Brain microvascular endothelial cell (primary cell): ENCODE results near the gene FXYD4.

Experiments
- DNase-seq: peaks from one replicate; pipeline ENCODE4 v3.0.0-alpha.2; 2020
- H3K27ac ChIP-seq: fragments of 250-450 bp; sonication (Bioruptor Pico); 2 replicates; pipeline ENCODE4 v1.5.1; 2020; ENCODE audit warnings: mild to moderate bottlenecking, moderate library complexity
- H3K27me3 ChIP-seq: fragments of 250-450 bp; sonication (Bioruptor Pico); replicated peaks from 2 replicates; pipeline ENCODE4 v1.5.1; 2020; ENCODE audit warnings: mild to moderate bottlenecking
- H3K36me3 ChIP-seq: fragments of 250-450 bp; sonication (Bioruptor Pico); replicated peaks from 2 replicates; pipeline ENCODE4 v1.5.1; 2020; ENCODE audit warnings: mild to moderate bottlenecking
- H3K4me3 ChIP-seq: 2 replicates; pipeline ENCODE4 v1.5.1; 2011; ENCODE audit warnings: low read depth, mild to moderate bottlenecking, control low read depth, low read length, moderate library complexity
- in situ Hi-C: cut with HindIII; loops from 2 replicates; pipeline ENCODE4 v1.10.0; 2017; ENCODE audit warnings: low sequenced_read_pairs, low pct_ligation_motif_present
- TF ChIP-seq, protein P1 (sequence below): IDR thresholded peaks from 2 replicates; pipeline ENCODE4 v1.5.1; 2011; ENCODE audit warnings: low read depth, mild to moderate bottlenecking, moderate library complexity, low read length, control low read depth, inconsistent platforms; ENCODE audit errors: missing control alignments

FXYD4 gene

DNA sequence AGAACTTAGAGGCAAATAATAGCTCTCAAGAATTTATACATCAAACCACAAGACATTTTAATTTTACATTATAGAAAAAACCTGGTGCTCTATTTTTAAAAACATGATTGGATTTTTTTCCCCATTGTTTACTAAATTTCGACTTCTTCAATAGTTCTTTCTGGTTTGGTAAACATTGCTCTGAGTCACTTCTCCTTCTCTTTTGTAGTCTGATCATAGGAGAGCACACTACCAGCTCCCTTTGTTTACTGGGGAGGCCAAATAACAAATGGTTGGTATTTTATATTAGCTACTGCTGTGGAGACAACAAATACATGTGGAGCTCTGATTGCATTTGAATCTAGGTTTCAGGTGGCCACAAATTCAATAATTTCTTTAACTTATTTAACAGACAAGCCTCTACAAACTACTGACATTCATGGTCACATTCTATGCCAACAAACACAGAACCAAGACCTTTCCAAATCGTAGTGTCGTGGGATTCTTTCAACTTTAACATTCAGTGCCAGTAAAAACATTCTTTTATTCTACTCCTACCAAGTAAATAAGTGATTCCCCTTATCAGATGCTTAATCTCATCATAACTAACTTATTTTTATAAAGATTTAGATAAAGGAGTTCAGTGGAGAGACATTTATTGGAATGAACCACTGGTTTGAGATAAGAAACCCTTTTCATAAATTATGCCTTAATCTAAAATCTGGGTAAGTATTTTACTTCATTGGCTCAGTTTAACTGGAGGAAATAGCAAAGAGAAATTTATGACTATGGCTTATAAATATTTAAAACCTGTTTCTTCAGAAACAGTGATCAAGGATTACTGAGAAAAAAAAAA, 17.7 kb upstream of the FXYD4 start:
- H3K27me3 ChIP-seq = peaks cover 3% of the 10 kb centered on the region
- in situ Hi-C loops = no loop called here
- no peak overlapping the region for H3K27ac ChIP-seq
- TF ChIP-seq, protein P1, sequence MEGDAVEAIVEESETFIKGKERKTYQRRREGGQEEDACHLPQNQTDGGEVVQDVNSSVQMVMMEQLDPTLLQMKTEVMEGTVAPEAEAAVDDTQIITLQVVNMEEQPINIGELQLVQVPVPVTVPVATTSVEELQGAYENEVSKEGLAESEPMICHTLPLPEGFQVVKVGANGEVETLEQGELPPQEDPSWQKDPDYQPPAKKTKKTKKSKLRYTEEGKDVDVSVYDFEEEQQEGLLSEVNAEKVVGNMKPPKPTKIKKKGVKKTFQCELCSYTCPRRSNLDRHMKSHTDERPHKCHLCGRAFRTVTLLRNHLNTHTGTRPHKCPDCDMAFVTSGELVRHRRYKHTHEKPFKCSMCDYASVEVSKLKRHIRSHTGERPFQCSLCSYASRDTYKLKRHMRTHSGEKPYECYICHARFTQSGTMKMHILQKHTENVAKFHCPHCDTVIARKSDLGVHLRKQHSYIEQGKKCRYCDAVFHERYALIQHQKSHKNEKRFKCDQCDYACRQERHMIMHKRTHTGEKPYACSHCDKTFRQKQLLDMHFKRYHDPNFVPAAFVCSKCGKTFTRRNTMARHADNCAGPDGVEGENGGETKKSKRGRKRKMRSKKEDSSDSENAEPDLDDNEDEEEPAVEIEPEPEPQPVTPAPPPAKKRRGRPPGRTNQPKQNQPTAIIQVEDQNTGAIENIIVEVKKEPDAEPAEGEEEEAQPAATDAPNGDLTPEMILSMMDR = no peak
- no peak for DNase-seq
- H3K4me3 ChIP-seq = no peak overlapping the region
- H3K36me3 ChIP-seq = no peaks in the 10 kb centered on the region

DNA sequence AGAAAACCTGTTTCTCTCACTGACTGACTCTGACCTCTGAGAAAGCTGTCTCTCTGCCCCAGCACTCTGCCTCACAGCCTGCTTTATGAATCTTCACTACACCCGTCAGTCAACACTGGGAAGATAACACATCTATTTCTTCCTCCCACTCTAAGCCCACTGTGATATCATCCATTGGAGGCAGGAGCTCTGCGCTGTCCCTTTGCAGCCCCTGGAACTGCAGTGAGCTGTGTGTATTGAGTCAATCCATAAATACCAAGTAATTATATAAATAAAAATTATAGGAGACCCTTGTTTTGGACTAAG, 17.2 kb upstream of the FXYD4 start:
- H3K4me3 ChIP-seq = no peak overlapping the region
- DNase-seq = no peak
- H3K36me3 ChIP-seq = no peaks in the 10 kb centered on the region
- in situ Hi-C loops = no loop called here
- H3K27me3 ChIP-seq = peaks cover 3% of the 10 kb centered on the region
- TF ChIP-seq, protein P1 = no peak
- no peak overlapping the region for H3K27ac ChIP-seq

DNA sequence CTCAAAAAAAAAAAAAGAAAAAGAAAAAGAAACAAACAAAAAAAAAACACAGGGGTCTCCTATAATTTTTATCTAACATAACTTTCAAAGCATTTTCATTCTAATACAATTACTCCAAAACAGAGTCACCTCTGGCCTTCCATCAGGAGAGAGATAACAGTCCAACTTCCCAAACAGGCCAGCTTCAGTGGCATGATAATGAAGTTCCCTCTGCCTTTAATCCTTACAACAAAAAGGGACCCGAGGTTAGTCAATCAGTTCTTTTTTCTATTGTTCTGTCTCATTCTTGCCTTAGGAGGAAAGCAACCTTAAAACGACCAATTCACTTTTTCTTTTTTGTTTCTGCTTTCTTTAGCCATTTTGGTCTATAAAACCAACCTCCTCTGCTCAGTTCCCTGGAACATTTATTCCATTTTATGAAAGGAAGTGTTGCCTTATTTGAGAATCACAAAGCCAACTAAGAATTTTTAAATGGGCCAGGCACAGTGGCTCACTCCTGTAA, 16.5 kb upstream of the FXYD4 start:
- Histone ChIP-seq H3K4me3 (no peak overlapping the region), H3K27ac (no peak overlapping the region), H3K36me3 (no peaks in the 10 kb centered on the region), H3K27me3 (peaks cover 3% of the 10 kb centered on the region)
- no peak for DNase-seq
- in situ Hi-C loops = no loop called here
- TF ChIP-seq, protein P1 = no peak

DNA sequence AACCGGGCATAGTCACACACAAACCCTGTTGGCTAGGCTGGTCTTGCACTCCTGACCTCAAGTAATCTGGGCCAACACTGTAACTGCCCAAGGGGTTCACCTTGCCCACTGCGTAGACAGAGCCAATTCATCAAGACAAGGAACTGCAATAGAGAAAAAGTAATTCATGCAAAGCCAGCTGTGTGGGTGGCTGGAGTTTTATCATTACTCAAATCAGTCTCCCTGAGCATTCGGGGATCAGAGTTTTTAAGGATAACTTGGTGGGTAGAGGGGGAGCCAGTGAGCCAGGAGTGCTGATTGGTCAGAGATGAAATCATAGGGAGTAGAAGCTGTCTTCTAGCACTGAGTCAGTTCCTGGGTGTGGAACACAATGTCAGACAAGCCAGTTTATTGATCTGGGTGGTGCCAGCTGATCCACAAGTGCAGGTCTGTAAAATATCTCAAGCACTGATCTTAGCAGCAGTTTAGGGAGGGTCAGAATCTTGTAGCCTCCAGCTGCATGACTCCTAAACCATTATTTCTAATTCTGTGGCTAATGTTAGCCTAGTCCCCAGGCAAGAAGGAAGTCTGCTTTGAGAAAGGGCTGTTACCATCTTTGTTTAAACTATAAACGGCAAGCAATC, 15.6 kb upstream of the FXYD4 start:
- H3K27ac ChIP-seq = no peak overlapping the region
- peaks cover under 1% of the 10 kb centered on the region for H3K27me3 ChIP-seq
- DNase-seq = peak; percentile 39
- in situ Hi-C loops = no loop called here
- no peak overlapping the region for H3K4me3 ChIP-seq
- no peaks in the 10 kb centered on the region for H3K36me3 ChIP-seq
- TF ChIP-seq, protein P1 = no peak

DNA sequence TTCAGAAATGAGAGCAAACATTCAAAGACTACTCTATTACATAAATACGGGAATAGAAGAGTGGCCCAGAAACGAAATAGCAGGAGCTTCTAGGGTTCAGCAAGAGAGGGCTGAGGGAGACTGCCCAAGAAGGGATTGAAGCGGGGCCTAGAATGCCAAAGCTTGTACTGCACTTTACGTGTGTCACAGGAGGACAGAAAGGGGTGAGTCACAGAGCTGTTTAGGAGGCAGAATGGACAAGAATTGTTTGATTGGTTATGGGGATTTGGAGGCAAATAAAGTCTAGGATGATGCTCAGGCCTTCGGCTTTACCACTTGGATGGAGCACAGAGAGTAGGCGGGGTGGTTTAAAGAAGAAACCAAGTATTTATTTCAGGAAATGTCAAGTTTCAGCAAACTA, 11.3 kb upstream of the FXYD4 start:
- Histone ChIP-seq H3K27me3 (no peaks in the 10 kb centered on the region), H3K36me3 (no peaks in the 10 kb centered on the region), H3K27ac (no peak overlapping the region), H3K4me3 (no peak overlapping the region)
- in situ Hi-C loops = no loop called here
- DNase-seq = no peak
- TF ChIP-seq, protein P1 = no peak
